GM10248 (cell line): Measurements from ENCODE around the gene BMP7.

Experiments
- CTCF ChIA-PET: fragments of 300-600 bp; sonication (Branson Sonifier 250); formaldehyde crosslinking; extraction: SDS; loops from one replicate; lab custom pipeline; 2021; ENCODE audit warnings: antibody characterized with exemption; lab: Yijun Ruan, JAX
- POLR2A ChIA-PET: fragments of 350-650 bp; sonication (Branson Sonifier 250); formaldehyde crosslinking; extraction: SDS; loops from one replicate; lab custom pipeline; 2020; ENCODE audit warnings: antibody characterized with exemption; lab: Yijun Ruan, JAX
- DNase-seq: peaks from one replicate; pipeline ENCODE4 v3.0.0; 2012; ENCODE audit errors: extremely low spot score
- TF ChIP-seq, protein P1 (sequence below): IDR thresholded peaks from 2 replicates; pipeline ENCODE4 v1.5.1; 2012; ENCODE audit warnings: mild to moderate bottlenecking, low read depth; ENCODE audit errors: extremely low read depth, missing control alignments, control extremely low read depth

BMP7 gene

DNA sequence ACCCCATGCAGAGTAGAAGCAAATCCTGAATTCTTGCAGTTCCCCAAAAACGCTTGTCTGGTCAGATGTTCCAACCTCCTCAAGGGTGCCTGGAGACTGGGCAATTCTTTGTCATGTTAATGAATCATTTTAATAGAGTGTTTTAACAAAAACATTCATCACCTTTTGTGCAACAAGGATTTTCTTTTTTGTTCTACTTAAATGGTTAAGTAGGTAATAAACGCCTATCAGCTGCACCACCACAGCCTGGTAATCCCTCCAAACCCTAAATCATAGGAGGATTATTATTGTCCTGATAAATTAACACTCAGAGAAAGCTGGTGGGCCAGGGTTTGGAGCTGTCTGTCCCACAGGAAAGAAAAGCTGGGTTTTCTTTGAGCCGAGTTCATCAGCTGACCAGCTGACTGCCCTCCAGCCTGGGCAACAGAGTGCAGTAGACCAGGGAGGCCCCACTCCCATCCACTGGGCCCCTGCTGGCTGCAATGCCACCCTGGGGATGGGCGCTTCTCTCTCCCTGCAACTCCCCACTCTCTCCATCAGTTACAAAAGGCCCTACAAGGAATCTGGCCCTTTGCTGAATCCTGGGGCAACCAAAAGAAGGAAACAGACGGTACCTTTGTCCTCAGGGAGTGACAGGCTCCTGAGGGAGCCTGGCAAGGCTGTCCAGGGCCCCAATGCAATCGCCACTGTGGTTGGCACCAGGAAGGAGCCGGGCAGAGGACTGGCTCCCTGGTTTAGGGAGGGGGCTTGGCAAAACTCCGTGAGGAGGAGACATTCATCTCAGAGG, 23.1 kb upstream of the BMP7 start:
- no peak for DNase-seq
- CTCF ChIA-PET, result no interaction called here
- TF ChIP-seq, protein P1, sequence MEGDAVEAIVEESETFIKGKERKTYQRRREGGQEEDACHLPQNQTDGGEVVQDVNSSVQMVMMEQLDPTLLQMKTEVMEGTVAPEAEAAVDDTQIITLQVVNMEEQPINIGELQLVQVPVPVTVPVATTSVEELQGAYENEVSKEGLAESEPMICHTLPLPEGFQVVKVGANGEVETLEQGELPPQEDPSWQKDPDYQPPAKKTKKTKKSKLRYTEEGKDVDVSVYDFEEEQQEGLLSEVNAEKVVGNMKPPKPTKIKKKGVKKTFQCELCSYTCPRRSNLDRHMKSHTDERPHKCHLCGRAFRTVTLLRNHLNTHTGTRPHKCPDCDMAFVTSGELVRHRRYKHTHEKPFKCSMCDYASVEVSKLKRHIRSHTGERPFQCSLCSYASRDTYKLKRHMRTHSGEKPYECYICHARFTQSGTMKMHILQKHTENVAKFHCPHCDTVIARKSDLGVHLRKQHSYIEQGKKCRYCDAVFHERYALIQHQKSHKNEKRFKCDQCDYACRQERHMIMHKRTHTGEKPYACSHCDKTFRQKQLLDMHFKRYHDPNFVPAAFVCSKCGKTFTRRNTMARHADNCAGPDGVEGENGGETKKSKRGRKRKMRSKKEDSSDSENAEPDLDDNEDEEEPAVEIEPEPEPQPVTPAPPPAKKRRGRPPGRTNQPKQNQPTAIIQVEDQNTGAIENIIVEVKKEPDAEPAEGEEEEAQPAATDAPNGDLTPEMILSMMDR, result no peak
- POLR2A ChIA-PET, result no interaction called here

DNA sequence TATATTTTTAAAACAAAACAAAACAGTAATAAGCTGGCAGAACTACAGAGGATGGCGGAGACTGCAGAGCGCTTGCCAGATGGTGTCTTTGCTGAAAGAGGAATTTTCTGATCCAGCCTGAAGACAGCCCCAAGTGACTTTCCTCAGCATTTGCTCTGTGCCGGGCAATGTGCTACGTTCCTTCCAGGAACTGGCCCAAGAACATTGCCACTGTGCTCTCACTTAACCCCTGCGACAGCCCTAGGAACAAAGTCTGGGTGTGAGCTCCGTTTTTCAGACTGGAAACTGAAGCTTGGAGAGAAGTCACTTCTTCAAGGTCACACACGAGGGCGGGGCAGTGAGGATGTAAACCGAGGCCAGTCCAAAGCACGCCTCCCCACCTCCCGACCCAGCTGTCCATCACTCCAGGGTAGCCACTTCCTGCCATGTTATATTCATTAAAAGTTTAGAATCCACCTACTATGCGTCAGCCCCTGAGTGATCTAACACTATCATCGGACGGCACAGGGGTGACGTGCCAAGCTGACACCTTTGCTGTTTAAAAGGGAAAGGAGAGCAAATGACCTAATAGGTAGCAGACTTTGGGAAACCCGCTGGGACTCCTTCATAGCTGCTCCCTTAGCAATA, 22.3 kb upstream of the BMP7 start:
- TF ChIP-seq, protein P1, result no peak
- ChIA-PET POLR2A (no interaction called here), CTCF (no interaction called here)
- DNase-seq, result no peak

GRCh38 chr20:57287901-57288300, 21.5 kb upstream of the BMP7 start:
- CTCF ChIA-PET, result no interaction called here
- TF ChIP-seq, protein P1, result no peak

DNA sequence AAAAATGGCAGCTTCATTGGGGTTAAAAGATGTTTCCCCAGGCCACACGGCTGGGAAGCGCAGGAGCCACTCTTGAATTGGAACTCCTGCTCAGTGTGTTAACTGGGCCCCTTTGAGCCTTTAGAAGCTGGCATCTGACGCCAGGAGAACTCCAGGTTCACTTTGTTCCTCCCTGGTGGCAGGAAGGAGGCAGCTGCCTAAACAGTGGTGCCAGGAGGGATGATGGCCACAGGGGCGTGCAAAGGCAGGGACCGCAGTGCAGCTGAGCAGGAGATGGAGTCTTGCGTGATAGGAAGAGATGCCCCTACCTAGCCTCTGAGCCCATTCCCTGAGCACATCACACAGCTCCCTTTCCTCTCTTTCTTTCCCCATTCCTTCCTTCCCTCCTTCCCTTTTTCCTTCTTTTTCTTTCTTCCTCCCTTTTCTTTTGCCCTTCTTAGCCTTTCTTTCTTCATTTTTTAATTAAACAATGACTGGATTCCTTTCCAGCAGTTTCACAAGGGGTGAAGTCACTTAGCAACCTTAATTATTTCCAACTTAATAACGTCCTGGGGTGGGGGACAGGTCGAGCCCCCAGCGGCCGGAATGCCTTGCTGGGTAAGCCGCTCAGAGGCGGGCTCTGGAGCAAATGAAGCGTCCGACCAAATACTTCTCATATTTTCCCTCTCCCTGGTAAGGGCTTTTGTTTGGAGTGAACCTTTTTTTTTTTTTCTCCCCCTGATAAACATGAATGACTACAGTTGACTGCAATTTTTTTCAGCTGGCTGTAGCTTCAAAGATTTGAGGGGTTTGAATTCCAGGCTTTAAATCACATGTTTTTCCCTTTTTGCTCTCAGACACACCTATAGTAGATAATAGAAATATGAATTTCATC, 20.8 kb upstream of the BMP7 start:
- POLR2A ChIA-PET, result no interaction called here
- no peak for DNase-seq
- CTCF ChIA-PET, result no interaction called here
- TF ChIP-seq, protein P1, result no peak

More at GRCh38 chr20:57287901-57288300, 21.5 kb upstream of the BMP7 start:
- POLR2A ChIA-PET, result no interaction called here
- DNase-seq, result no peak

DNA sequence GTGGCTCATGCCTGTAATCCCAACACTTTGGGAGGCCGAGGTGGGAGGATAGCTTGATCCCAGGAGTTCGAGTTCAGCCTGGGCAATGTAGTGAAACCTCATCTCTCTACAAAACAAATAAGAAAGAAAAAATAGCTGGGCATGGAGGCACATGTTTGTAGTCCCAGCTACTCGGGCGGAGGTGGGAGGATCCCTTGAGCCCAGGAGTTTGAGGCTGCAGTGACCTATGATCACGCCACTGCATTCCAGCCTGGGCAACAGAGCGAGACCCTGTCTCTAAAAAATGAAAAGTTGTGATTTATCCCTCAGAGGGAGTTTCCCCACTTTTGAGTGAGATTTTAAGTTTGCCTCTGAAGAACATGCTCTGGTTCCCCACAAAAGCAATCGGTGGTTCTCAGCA, 17.4 kb upstream of the BMP7 start:
- TF ChIP-seq, protein P1, result no peak
- CTCF ChIA-PET, result interaction anchor here (1.0 kb wide), 1 partner anchor 62 kb away, joined by 3 read pairs; no protein-coding TSS in a partner anchor

More for the DNA sequence above, 17.4 kb upstream of the BMP7 start:
- POLR2A ChIA-PET, result no interaction called here
- DNase-seq, result no peak
